Stromal cell of bone marrow (primary cell): ENCODE results near the gene LARP1B.
"Not testable (repeated sequence)": the region's sequence is repeated elsewhere in the genome, so short reads cannot be mapped to it uniquely, and the experiment has no call there.

ENCODE experiments used
- DNase-seq: peaks from one replicate; pipeline ENCODE4 v3.0.0-alpha.2; 2012; ENCODE audit warnings: low read depth

The LARP1B gene

GRCh38 chr4:128225148-128225547, 164.0 kb downstream of the LARP1B start:
- DNase-seq, result no peak

DNA sequence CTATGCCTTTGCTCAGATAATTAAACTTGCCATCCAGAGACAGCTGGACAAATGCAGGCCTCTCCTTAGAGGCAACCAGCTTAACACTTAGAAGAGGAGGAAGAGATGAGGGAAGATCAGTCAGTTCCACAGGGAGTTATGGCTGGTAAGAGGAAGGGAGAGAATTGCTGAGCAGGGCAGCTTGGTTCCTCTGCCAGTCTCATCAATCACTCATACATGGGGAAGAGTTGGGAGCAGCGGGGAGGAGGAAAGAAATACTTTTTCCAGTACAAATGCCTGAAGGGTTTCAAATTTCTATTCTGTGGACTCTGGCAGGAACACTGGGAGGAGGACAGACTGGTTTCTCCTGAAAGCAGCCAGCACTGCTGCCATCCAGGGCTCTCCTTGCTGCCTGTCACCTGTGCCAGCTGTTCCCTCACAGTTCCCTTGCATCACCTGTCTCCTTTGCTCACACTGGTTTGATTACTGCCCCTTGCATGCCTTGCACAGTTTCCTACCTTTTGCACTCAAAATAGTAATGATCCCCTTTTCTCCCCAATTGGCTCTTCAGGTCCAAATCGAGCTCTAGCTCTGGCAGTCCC, 167.0 kb downstream of the LARP1B start:
- DNase-seq, result no peak

GRCh38 chr4:128228845-128229795, 168.0 kb downstream of the LARP1B start:
- DNase-seq, result no peak

GRCh38 chr4:128232719-128233118, 171.6 kb downstream of the LARP1B start:
- DNase-seq, result no peak

GRCh38 chr4:128234836-128235235, 173.7 kb downstream of the LARP1B start:
- DNase-seq, result no peak

DNA sequence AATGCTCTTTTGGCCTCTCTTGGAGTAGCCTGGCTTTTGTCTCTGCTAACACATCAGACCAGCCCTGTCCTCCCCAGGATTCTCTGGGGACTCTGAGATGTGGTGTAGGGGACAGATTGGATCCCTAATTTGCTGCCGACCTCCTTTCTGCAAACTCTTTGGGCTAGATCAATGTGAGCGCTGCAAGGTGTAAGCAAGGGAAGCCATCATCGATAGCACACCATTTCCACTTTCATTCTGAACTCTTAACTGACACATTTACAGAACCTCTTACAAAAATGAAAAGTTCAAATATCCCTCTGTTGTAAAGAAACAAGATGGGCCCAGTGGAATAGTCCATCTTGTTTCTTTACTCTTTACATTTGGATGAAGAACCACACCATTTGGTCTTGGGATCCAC, 179.9 kb downstream of the LARP1B start:
- DNase-seq, result no peak

DNA sequence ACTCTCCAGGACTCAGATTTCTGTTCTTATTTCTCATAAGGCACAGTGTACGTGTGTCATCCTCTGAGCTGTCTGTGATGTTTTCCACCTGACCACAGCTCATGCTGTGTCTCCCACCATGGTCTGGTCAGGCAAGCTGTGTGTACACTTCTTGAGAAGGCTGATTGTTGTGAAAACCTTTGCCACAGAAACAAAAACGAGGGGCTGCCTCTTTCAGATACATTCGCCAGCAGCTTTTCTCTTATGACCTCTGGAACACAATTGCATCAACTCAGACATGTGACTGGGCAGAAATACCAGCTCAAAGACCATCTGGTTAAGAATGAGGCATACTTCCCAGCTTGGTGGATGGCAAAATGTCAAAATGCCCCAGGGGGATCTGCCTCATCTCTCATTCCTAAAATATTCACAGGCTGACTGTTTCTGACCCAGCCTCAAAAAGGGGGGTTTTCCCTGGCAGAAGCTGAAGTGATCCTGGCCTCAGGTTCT, 180.4 kb downstream of the LARP1B start:
- DNase-seq, result peak; percentile 91

GRCh38 chr4:128241981-128242380, 180.9 kb downstream of the LARP1B start:
- DNase-seq, result no peak

GRCh38 chr4:128242601-128243000, 181.5 kb downstream of the LARP1B start:
- no peak for DNase-seq

DNA sequence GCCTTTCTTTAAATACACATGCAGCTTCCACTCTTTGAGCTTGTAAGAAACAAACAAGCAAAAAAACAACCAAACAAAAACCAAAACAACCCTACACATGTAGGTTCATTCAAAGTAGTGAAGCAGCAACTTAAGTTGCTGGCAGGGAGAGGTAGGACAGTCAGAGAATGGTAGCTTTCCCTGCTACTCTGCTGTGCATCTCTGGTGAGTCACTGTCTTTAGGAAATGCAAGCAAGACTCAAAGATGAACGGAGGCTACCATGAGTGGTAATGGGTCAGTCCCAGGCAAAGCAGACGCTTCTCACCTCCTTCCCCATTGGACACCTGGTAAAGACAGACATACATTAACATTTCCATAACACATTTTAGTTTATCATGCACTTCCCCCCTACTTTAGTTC, 183.3 kb downstream of the LARP1B start:
- DNase-seq, result no peak

DNA sequence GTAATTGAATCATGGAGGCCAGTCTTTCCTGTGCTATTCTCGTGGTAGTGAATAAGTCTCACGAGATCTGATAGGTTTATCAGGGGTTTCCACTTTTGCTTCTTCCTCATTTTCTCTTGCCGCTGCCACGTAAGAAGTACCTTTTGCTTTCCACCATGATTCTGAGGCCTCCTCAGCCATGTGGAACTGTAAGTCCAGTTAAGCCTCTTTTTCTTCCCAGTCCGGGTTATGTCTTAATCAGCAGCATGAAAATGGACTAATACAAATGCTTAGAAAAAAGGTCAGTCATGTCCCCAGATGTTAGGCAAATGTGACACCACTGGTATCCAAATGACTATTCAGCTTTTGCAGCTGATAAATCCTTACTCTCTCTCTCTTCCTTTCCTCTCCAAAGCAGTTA, 184.3 kb downstream of the LARP1B start:
- not testable (repeated sequence) for DNase-seq

DNA sequence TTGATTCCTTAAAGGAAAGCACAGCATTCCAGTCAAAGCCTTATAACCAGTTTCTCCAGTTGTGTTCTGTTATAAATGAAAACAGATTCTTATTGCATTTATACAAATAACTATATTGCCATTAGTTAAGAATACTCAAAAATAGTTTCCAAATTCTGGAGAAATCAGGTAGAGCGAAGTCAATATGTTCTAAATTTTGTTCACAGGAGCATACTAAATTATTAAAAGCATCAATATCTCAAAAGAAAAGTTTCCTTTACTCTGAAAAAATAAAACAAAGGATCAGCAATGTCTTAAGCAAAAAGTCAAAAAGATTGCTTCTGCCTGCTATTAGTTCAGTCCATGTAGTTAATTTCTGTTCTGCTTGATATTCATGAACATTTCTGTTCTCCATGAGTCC, 186.8 kb downstream of the LARP1B start:
- no peak for DNase-seq

- no peak for DNase-seq
These were observed 188.9 kb downstream of the LARP1B start for GRCh38 chr4:128249787-128250668.

DNA sequence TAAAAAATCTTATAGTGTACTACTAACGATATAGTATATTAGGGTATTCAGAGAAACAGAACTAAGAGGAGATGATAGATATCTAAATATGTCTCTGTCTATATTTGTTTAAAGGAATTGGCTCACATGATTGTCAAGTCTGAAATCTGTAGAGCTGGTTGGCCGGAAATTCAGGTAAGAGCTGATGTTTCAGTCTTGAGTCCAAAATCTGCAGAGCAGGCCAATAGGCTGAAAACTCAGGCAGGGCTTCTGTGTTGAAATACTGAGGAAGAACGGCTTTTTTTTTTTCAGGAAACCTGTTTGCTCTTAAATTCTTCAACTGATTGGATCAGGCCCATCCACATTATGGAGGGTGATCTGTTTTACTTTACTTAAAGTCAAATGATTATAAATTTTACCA, 194.8 kb downstream of the LARP1B start:
- DNase-seq, result no peak

GRCh38 chr4:128256539-128256938, 195.4 kb downstream of the LARP1B start:
- DNase-seq, result no peak

DNA sequence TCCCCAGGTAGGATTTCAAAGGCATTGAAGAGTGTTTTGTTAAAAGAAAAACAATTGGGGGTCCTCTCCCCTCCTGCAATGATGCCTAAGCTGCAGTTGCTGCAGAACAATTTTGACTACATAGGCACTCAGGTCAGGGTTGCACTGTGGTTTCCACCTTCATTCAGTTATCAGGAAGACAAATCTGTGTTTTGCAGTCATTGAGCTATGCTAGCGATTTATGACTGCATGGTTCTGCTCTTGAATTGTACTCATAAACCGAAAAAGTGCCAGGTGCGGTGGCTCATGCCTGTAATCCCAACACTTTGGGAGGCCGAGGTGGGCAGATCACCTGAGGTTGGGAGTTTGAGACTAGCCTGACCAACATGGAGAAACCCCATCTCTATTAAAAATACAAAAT, 197.1 kb downstream of the LARP1B start:
- DNase-seq, result not testable (repeated sequence)

DNA sequence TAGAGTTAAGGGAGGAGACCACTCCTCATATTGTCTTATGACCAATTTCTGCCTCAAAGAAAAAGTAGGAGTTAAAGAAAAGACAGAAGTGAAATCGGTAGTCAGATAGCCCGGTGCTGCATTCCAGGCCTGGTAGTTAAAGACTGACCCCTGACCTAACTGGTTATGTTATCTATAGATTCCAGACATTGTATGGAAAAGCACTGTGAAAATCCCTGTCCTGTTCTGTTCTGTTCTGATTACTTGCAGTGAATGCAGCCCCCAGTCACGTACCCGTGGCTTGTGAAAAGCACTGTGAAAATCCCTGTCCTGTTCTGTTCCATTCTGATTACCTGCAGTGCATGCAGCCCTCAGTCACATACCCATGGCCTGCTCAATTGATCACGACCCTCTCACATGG, 198.8 kb downstream of the LARP1B start:
- DNase-seq, result not testable (repeated sequence)
